Neural progenitor cell (in vitro differentiated cells): ENCODE results near the gene CD59.

ENCODE experiments used
- CTCF ChIP-seq: fragments of 200-600 bp; sonication (generic); IDR thresholded peaks from 2 replicates; pipeline ENCODE4 v1.5.1; 2017; ENCODE audit warnings: antibody characterized with exemption, mild to moderate bottlenecking
- EZH2 ChIP-seq: fragments of 200-600 bp; sonication (generic); IDR thresholded peaks from 2 replicates; pipeline ENCODE4 v1.6.1; 2017; ENCODE audit warnings: antibody characterized with exemption, mild to moderate bottlenecking, moderate library complexity

GRCh38 chr11:33773404-33773986, 37.3 kb upstream of the CD59 start:
- TF ChIP-seq CTCF (no peak), EZH2 (no peak)
